SK-N-SH (cell line): ENCODE results near the gene CTNNA3. TPM values are rescaled to one million over a fixed set of nuclear protein-coding genes. Genes with fewer than 3 reads are reported as not detected.

Experiments used
- CTCF ChIA-PET: fragments of 300-600, 350-600 bp; formaldehyde crosslinking; extraction: SDS; loops from one replicate; lab custom pipeline; 2021; lab: Yijun Ruan, JAX
- POLR2A ChIA-PET: fragments of 350-600 bp; sonication (Branson Sonifier 250); formaldehyde crosslinking; extraction: SDS; loops from one replicate; lab custom pipeline; 2020; ENCODE audit warnings: antibody characterized with exemption, inconsistent platforms; lab: Yijun Ruan, JAX
- DNase-seq: peaks from one replicate; pipeline ENCODE4 v3.0.0; 2012
- H2AFZ ChIP-seq: fragments of 200-600 bp; sonication (generic); 2 replicates; pipeline ENCODE4 v1.8.1; 2016; ENCODE audit warnings: antibody characterized with exemption, mild to moderate bottlenecking, low read depth
- H3F3A ChIP-seq: fragments of 200-600 bp; sonication (generic); replicated peaks from 2 replicates; pipeline ENCODE3; 2016; ENCODE audit warnings: antibody characterized with exemption, mild to moderate bottlenecking; ENCODE audit not compliant: insufficient read depth
- H3K27ac ChIP-seq, 2 experiments: fragments of 200-500 bp in 1 of 2; fragments of 200-600 bp in 1 of 2; sonication (Bioruptor generic) in 1 of 2; sonication (generic), shearing (Covaris generic) in 1 of 2; 2 replicates each; pipeline versions ENCODE4 v1.5.1 to v1.6.1; 2014 to 2016; ENCODE audit warnings: low read depth in 2 of 2, inconsistent platforms in 1 of 2, low read length in 1 of 2, mild to moderate bottlenecking in 1 of 2, mixed read lengths in 1 of 2
- H3K27me3 ChIP-seq: fragments of 200-600 bp; sonication (generic), shearing (Covaris generic); 2 replicates; pipeline ENCODE4 v1.6.1; 2016; ENCODE audit warnings: mixed run types; ENCODE audit not compliant: insufficient read depth
- H3K36me3 ChIP-seq, 2 experiments: fragments of 200-500 bp in 1 of 2; fragments of 200-600 bp in 1 of 2; sonication (Bioruptor generic) in 1 of 2; sonication (generic) in 1 of 2; replicated peaks in 1 of 2; 2 replicates each; pipeline versions ENCODE3 to v1.5.1; 2014 to 2016; ENCODE audit warnings: low read length in 1 of 2, mild to moderate bottlenecking in 1 of 2; ENCODE audit not compliant: insufficient read depth in 2 of 2, control insufficient read depth in 1 of 2
- H3K4me1 ChIP-seq, 2 experiments: fragments of 200-500 bp in 1 of 2; fragments of 200-600 bp in 1 of 2; sonication (Bioruptor generic) in 1 of 2; sonication (generic), shearing (Covaris generic) in 1 of 2; 2 replicates each; pipeline versions ENCODE4 v1.5.1 to v1.6.1; 2014 to 2016; ENCODE audit warnings: low read depth in 1 of 2, low read length in 1 of 2, mixed run types in 1 of 2; ENCODE audit not compliant: insufficient read depth in 2 of 2, control insufficient read depth in 1 of 2
- H3K4me2 ChIP-seq: fragments of 200-600 bp; sonication (generic), shearing (Covaris generic); 2 replicates; pipeline ENCODE4 v1.6.1; 2017; ENCODE audit warnings: mixed run types
- H3K4me3 ChIP-seq, 2 experiments: fragments of 200-500 bp in 1 of 2; fragments of 200-600 bp in 1 of 2; sonication (Bioruptor generic) in 1 of 2; sonication (generic), shearing (Covaris generic) in 1 of 2; 2 replicates each; pipeline versions ENCODE4 v1.5.1 to v1.8.1; 2014 to 2016; ENCODE audit warnings: low read depth in 2 of 2, inconsistent platforms in 1 of 2, low read length in 1 of 2, mild to moderate bottlenecking in 1 of 2, mixed read lengths in 1 of 2, moderate library complexity in 1 of 2
- H3K79me2 ChIP-seq: fragments of 200-600 bp; sonication (generic); 2 replicates; pipeline ENCODE4 v1.8.1; 2017; ENCODE audit warnings: mild to moderate bottlenecking; ENCODE audit not compliant: insufficient read depth
- H3K9ac ChIP-seq: fragments of 200-600 bp; sonication (generic); 2 replicates; pipeline ENCODE4 v1.6.1; 2017; ENCODE audit warnings: mixed run types
- H3K9me2 ChIP-seq: fragments of 200-600 bp; sonication (generic); 2 replicates; pipeline ENCODE4 v1.6.1; 2017; ENCODE audit warnings: mixed run types
- H3K9me3 ChIP-seq: fragments of 200-600 bp; sonication (generic); 2 replicates; pipeline ENCODE4 v1.6.1; 2017; ENCODE audit warnings: mixed run types, mild to moderate bottlenecking, moderate library complexity
- H4K20me1 ChIP-seq: fragments of 200-600 bp; sonication (generic); 2 replicates; pipeline ENCODE4 v1.6.1; 2017; ENCODE audit warnings: mild to moderate bottlenecking, mixed run types; ENCODE audit not compliant: insufficient read depth
- CHD2 ChIP-seq: fragments of 150-350 bp; IDR thresholded peaks from 2 replicates; pipeline ENCODE4 v1.6.1; 2018; ENCODE audit warnings: low read length; ENCODE audit not compliant: partially characterized antibody
- EP300 ChIP-seq, 2 experiments: IDR thresholded peaks; 2 replicates each; pipeline versions ENCODE4 v1.4.0 to v1.6.1; 2012; ENCODE audit warnings: borderline replicate concordance in 1 of 2, low read depth in 1 of 2, low read length in 1 of 2
- EZH2phosphoT487 ChIP-seq: fragments of 200-600 bp; sonication (generic); IDR thresholded peaks from 2 replicates; pipeline ENCODE4 v1.6.1; 2017; ENCODE audit warnings: low read depth, mixed run types, mild to moderate bottlenecking, antibody characterized with exemption, moderate library complexity, borderline replicate concordance
- FOXJ3 ChIP-seq: sonication (generic); formaldehyde crosslinking; IDR thresholded peaks from 2 replicates; pipeline ENCODE4 v1.5.1; 2020; ENCODE audit warnings: mild to moderate bottlenecking, missing genetic modification reagents
- GATA2 ChIP-seq: sonication (generic); formaldehyde crosslinking; IDR thresholded peaks from 2 replicates; pipeline ENCODE4 v1.5.0; 2020; ENCODE audit warnings: mild to moderate bottlenecking, missing genetic modification reagents
- JUND ChIP-seq: IDR thresholded peaks from 2 replicates; pipeline ENCODE4 v1.4.0; 2012
- NRF1 ChIP-seq: IDR thresholded peaks from 2 replicates; pipeline ENCODE4 v1.6.1; 2012; ENCODE audit warnings: low read depth, mild to moderate bottlenecking, low read length
- RCOR1 ChIP-seq: fragments of 150-350 bp; IDR thresholded peaks from 2 replicates; pipeline ENCODE4 v1.6.1; 2017; ENCODE audit warnings: antibody characterized with exemption, low read length
- REST ChIP-seq: IDR thresholded peaks from 2 replicates; pipeline ENCODE4 v1.6.1; 2012; ENCODE audit warnings: mild to moderate bottlenecking, low read depth, low read length, moderate library complexity
- SIN3A ChIP-seq: IDR thresholded peaks from 2 replicates; pipeline ENCODE4 v1.6.1; 2012; ENCODE audit warnings: low read depth, mild to moderate bottlenecking, low read length, moderate library complexity, borderline replicate concordance
- TEAD4 ChIP-seq: IDR thresholded peaks from 2 replicates; pipeline ENCODE4 v1.4.0; 2012; ENCODE audit warnings: mild to moderate bottlenecking, borderline replicate concordance; ENCODE audit not compliant: insufficient read depth
- USF2 ChIP-seq: fragments of 150-350 bp; IDR thresholded peaks from 2 replicates; pipeline ENCODE4 v1.6.1; 2017; ENCODE audit warnings: antibody characterized with exemption, low read length, low read depth, borderline replicate concordance
- WGBS: methylation state at CpG from one replicate; pipeline ENCODE4 v1.1.6; 2017; ENCODE audit warnings: low lambda C conversion rate; 5-methylcytosine and 5-hydroxymethylcytosine counted together
- polyA plus RNA-seq, 3 experiments: library from polyadenylated mRNA; depleted of rRNA; stranded (reverse); fragments of >200 nt; gene quantifications; 2 replicates each; pipeline ENCODE4 v1.2.3, GENCODE V29; 2012
- TF ChIP-seq, protein P1 (sequence below): IDR thresholded peaks from 2 replicates; pipeline ENCODE4 v1.4.0; 2012; ENCODE audit warnings: low read depth

Gene CTNNA3
- polyA plus RNA-seq, 1 of the 3 experiments (the other 2 are of a cell fraction) = not detected

- ChIA-PET CTCF (no interaction called here), POLR2A (no interaction called here)
- H3K4me3 ChIP-seq = no peak overlapping the region
- H3K27me3 ChIP-seq = no peaks in the 10 kb centered on the region
- no peak overlapping the region for H3K9ac ChIP-seq
- no peaks in the 10 kb centered on the region for H3K79me2 ChIP-seq
- no peak for DNase-seq
- H3K4me1 ChIP-seq = no peaks in the 10 kb centered on the region
- H4K20me1 ChIP-seq = no peaks in the 10 kb centered on the region
- no peak for TF ChIP-seq TEAD4
- TF ChIP-seq, protein P1, sequence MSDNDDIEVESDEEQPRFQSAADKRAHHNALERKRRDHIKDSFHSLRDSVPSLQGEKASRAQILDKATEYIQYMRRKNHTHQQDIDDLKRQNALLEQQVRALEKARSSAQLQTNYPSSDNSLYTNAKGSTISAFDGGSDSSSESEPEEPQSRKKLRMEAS = no peak
- no peak for TF ChIP-seq NRF1
- no peak for TF ChIP-seq CHD2
- no peak for TF ChIP-seq SIN3A
- no peak for TF ChIP-seq EZH2phosphoT487
- TF ChIP-seq GATA2 (CRISPR knock-in tag) = no peak
- TF ChIP-seq REST = no peak
- TF ChIP-seq EP300 (IDR thresholded peaks at IDR 0.05; ENCODE audit: borderline replicate concordance in 1 of 2, low read depth in 1 of 2, low read length in 1 of 2) = no peak
- no peak for TF ChIP-seq RCOR1
- no peak for TF ChIP-seq USF2
- TF ChIP-seq FOXJ3 = no peak
- TF ChIP-seq JUND = no peak
- H3K36me3 ChIP-seq = no peaks in the 10 kb centered on the region
- no peak overlapping the region for H2AFZ ChIP-seq
- peaks cover 8% of the 10 kb centered on the region for H3F3A ChIP-seq
- H3K9me2 ChIP-seq = no peaks in the 10 kb centered on the region
- 0% methylated on average over 3 of the region's 3 CpGs for WGBS
- no peaks in the 10 kb centered on the region for H3K9me3 ChIP-seq
- no peak overlapping the region for H3K27ac ChIP-seq
- H3K4me2 ChIP-seq = no peak overlapping the region
These were observed 1058.5 kb downstream of the CTNNA3 start for GRCh38 chr10:66637273-66638036.
